GM18499 (cell line): ENCODE data around the gene KRTAP10-9.
"Not testable (repeated sequence)": the region's sequence is repeated elsewhere in the genome, so short reads cannot be mapped to it uniquely, and the experiment has no call there.

ENCODE experiments used
- ATAC-seq: cut with Tn5 transposase; IDR thresholded peaks from one replicate; pipeline ENCODE4 v1.9.1; 2021; ENCODE audit warnings: moderate number of reproducible peaks; ENCODE audit not compliant: insufficient read depth, unreplicated experiment

The KRTAP10-9 gene

DNA sequence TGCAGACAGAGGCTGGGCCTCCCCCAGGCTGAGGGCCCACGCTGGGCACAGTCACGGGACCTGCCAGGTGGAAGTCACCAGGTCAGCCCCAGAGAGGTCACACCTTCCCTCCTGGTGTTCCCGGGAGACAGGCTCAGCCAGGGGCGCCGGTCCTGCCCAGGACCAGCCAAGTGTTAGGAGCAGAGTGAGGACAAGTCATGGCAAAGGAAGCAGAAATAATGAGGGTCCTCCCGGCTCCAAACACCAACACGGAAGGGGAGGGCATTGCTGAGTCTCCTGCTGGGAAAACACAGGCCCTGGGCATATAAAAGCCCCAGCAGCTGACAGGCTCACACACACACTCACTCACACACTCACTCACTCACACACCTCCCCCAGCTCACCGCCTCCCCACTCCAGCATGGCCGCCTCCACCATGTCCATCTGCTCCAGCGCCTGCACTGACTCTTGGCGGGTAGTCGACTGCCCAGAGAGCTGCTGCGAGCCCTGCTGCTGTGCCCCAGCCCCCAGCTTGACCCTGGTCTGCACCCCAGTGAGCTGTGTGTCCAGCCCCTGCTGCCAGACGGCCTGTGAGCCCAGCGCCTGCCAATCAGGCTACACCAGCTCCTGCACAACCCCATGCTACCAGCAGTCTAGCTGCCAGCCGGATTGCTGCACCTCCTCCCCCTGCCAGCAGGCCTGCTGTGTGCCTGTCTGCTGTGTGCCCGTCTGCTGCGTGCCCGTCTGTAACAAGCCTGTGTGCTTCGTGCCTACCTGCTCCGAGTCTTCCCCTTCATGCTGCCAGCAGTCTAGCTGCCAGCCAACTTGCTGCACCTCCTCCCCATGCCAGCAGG is 10.3 kb downstream of the KRTAP10-9 start, which contains the start of gene KRTAP10-10:
Gene KRTAP10-10 (plus strand): TSS at position 339 of the 833 bp plus-strand sequence. CDS start 62 bp downstream, at position 401.
- ATAC-seq = no peak

DNA sequence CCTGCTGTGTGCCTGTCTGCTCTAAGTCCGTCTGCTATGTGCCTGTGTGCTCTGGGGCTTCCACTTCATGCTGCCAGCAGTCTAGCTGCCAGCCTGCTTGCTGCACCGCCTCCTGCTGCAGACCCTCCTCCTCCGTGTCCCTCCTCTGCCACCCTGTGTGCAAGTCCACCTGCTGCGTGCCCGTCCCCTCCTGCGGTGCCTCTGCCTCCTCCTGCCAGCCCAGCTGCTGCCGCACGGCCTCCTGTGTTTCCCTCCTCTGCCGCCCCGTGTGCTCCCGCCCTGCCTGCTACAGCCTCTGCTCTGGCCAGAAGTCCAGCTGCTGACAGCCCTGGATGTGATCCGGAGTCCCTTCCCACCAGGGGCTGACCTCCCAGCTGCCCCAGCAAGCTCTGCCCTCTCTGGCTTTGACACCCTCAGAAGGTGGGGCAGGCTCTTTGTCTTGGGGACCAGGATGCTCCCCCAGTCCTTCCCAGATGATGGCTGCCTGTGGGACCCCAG is 11.0 kb downstream of the KRTAP10-9 start:
- ATAC-seq = not testable (repeated sequence)

DNA sequence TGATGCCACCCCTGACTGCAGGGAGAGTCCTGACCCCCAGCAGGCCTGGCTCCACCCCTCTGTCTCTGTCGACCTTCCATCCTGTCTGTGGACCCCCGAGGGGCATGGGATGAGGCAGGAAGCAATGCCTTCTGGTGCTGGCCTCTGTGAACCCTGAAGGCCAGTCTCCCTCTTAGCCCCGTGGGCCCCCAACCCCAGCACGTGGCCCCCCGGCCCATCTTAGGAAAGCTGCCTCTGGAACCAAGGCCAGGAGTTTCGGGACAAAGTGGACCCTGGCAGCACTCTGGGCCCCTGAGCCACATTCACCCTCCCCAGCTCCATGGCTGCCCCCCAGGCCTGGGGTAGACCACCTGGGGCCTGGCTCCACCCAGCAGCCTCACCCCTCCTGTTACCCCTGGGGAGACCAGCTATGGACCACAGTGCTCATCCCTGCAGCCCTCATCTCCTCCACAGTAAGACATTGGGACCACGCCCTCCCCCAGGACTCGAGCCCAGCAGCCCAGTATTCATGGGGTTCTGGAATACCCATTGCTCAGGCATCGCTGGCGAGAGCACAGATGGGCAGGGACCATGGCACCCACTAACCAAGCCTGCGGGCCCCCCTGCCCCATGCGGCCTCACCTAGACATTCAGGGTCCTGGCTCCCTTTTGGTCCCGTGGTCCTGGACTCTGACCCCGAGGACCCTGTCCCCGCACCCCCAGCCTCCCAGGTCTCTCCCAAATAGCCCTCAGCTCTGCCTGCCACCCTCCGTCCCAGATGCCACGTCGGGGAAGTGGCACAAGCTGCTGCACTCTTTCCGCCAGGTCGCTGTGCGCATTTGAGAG is 11.8 kb downstream of the KRTAP10-9 start:
- not testable (repeated sequence) for ATAC-seq

DNA sequence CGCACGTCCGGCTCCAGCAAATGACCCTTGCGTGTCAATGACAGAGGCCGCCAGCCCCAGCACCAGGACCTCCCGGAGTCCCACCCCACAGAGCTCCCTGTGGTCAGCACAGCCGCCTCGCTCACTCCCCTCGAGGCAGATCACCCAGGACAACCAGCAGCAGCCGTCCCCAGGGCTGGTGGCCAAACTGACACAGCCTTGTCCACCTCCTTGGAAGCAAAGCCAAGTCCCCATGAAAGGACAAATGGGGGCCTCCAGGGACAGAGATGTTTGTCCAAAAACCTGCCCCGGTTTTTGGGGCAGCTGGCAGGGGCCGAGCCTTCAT is 12.4 kb downstream of the KRTAP10-9 start:
- ATAC-seq = no peak

GRCh38 chr21:44640761-44641160 is 13.9 kb downstream of the KRTAP10-9 start:
- no peak for ATAC-seq

GRCh38 chr21:44643741-44644310 is 16.9 kb downstream of the KRTAP10-9 start:
- ATAC-seq = no peak

DNA sequence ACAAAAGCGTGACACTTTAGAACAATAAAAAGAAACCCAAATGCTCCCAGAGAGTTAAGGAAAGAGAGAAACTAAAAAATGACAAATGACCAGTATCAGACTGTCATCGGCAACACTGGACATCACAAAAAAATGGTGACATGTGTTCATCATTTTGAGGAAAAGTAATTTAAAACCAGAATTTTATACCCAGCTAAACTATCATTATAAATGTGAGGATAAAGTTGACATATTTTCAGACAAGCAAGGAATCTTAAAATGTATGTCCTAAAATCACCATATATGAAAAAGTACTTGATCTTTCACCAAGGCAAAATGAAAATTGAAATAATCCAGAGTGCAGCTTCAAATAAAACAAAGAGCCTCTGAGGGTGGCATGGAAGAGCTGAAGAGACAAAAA is 18.0 kb downstream of the KRTAP10-9 start:
- no peak for ATAC-seq

GRCh38 chr21:44646366-44647221 is 19.7 kb downstream of the KRTAP10-9 start, which contains the start of gene KRTAP10-11:
Gene KRTAP10-11, plus strand, starts transcription at chr21:44646414. Its CDS starts 45 bp downstream, at chr21:44646459.
- not testable (repeated sequence) for ATAC-seq

DNA sequence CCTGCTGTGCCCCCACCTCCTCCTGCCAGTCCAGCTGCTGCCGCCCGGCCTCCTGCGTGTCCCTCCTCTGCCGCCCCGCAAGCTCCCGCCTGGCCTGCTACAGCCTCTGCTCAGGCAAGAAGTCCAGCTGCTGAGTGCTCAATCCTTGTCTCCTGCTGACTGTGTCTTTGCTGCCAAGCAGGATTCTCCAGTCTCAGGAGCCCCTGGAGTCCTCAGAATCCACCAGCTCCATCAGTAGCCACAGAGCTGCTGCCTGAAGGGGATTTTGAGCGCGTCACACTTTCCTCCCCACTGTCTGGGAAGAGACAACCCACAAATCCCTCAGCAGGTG is 20.3 kb downstream of the KRTAP10-9 start:
- no peak for ATAC-seq

DNA sequence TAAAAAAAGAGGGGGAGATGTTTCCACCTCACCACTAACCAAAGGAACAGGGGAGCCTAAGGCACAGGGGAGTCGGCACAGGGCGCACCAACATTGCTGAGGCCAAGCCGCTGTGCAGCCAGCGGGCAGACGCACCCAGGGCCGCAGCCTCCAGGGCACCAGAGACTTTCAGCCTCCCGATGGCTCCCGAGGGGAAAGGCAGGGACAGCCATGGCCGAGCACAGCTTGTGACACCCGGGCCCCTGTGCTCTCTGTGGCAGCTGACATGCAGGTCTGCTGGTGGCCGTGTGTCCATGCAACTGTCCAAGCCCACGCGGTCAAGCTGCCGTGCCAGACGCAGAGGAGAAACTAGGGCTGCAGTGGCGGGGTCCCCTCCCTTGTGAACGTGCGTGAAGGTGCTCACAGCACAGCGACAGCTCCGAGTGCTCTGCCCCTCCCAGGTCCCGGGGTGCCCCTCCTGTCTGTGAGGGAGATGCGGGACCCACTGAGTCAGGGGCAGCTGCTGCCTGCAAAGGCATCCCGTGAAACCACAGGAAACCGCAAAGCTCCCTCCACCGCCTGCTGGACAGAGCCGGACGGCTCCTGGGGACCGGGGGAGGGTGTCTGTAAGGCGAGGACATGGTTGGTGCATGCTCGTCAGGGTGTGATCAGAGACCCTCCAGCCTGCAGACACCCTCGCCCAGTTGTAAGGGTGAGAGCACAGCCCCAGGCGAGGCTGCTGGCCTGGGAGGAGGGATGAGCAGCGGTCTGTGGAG is 21.8 kb downstream of the KRTAP10-9 start:
- no peak for ATAC-seq

GRCh38 chr21:44649521-44650100 is 22.7 kb downstream of the KRTAP10-9 start:
- ATAC-seq = no peak

- no peak for ATAC-seq
These were observed 23.5 kb downstream of the KRTAP10-9 start for GRCh38 chr21:44650265-44650972.

- no peak for ATAC-seq
These were observed 24.2 kb downstream of the KRTAP10-9 start for GRCh38 chr21:44650973-44651675.

DNA sequence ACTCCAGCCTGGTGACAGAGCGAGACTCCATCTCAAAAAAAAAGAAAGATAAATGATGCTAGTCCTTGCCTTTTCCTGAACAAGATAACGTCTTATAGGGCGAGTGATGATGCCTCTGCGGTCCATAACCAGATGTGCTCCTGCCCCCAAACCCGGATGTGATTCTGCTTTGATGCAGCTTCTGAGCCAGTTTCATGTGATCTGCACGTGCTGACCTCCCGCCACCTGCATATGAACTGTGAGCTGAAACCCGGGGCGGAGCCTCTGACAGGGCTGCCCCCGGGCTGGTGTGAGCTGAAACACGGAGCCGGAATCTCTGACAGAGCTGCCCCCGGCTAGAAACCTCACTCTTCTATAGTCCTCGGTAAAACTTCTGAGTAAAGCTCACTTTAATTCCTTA is 26.2 kb downstream of the KRTAP10-9 start:
- ATAC-seq = no peak

GRCh38 chr21:44653656-44654575 is 27.0 kb downstream of the KRTAP10-9 start:
- ATAC-seq = no peak

GRCh38 chr21:44654576-44655175 is 27.8 kb downstream of the KRTAP10-9 start, which contains the start of gene KRTAP12-4:
Gene KRTAP12-4, minus strand, starts transcription at chr21:44654659. Its CDS starts 45 bp downstream, at chr21:44654614.
- ATAC-seq = no peak
